Right forelimb (tissue), 1 donor: ENCODE measurements around the gene FBXW5.

ENCODE experiments used
- DNase-seq: peaks from one replicate; pipeline ENCODE4 v3.0.0-alpha.2; 2018

Gene FBXW5

GRCh38 chr9:136944519-136945332, at the start of gene FBXW5, which contains the start of gene C8G:
FBXW5 (minus strand) TSS chr9:136944738; CDS start chr9:136944083, 655 bp downstream.
C8G (plus strand) TSS chr9:136945243; CDS start chr9:136945321, 78 bp downstream.
- DNase-seq: peak; percentile 96

GRCh38 chr9:136992819-136993369, 48.4 kb upstream of the FBXW5 start:
- DNase-seq: no peak

- DNase-seq: peak; percentile 91
Measured at GRCh38 chr9:136991993-136992818, 47.7 kb upstream of the FBXW5 start, which contains the start of gene PAXX. PAXX (plus strand) TSS chr9:136992422; CDS start chr9:136992444, 22 bp downstream.

- no peak for DNase-seq
Measured at GRCh38 chr9:136990242-136990911, 45.8 kb upstream of the FBXW5 start.

- no peak for DNase-seq
Measured at GRCh38 chr9:136988872-136989271, 44.3 kb upstream of the FBXW5 start.

DNA sequence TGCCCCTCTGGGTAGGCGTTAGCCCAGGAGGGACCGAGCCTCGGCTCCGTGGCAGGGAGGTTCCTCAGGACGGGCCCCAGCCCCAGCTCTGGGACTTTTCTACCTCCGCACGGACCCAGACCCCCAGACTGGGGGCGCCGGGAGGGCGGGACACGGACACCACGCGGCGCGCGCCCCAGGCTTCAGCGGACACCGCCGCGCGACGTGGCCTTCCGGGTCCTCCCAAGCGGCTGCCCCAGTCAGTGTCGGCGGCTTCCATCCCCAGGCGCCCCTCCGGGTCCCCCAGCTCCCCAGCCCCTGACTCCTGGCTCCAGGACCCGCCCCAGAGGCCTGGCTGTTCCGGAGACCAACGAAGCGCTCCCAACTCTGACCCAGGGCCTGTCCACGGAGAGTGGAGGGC, 41.3 kb upstream of the FBXW5 start:
- no peak for DNase-seq

DNA sequence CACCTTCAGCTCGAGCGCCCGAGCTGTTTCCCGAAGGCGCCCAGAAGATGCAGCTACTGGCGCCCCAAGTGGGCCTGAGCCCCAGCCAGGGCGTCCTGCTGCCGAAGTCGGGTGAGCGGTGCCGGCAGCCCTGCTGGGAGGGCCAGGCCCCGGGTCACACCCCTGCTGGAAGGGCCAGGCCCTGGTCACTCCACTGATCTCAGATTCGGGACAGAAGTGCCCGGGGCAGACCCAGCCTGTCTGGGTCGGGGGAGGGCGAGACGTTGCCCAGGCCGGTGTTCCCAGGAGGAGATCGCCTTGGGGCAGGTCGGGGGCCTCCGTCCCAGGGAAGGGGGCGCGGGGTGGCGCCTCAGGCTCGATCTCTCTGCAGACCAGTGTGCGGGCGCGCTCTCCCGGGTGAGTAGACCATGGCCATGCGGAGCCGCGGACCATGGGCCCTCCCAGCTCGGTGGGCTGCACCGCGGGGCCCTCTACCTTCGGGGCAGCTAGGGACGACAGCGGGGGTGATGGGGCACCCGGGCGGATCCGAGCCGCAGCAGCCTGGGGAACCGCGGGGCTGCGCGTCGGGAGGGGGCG, 40.6 kb upstream of the FBXW5 start:
- no peak for DNase-seq

GRCh38 chr9:136984464-136985026, 40.0 kb upstream of the FBXW5 start:
- no peak for DNase-seq

DNA sequence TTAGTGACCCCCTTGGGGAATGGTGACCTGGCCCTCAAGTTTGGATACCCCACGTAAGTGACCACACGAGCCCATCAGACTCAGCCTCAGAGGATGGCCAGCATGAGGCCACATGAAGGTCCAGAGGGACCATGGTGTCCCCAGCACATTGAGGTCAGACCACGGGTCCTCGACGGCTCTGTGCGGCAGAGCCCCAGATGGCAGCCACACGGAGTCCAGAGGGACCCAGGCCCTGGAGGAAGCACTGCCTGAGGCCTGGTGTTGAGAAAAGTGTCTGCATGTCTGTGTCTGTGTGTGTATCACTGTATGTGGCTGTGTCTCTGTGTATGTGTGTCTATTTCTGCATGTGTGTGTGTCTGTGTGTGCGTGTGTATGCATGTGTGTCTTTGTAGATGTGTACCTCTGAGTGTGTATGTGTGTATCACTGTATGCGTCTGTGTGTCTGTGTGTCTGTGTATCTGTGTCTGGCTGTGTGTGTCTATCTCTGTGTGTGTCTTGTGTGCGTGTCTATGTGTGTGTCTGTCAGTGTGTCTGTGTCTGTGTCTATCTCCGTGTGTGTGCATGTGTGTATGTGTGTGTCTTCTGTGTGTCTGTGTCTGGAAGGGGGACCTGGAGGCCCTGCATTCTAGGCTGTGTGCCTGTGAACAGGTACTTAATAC, 39.2 kb upstream of the FBXW5 start:
- no peak for DNase-seq

DNA sequence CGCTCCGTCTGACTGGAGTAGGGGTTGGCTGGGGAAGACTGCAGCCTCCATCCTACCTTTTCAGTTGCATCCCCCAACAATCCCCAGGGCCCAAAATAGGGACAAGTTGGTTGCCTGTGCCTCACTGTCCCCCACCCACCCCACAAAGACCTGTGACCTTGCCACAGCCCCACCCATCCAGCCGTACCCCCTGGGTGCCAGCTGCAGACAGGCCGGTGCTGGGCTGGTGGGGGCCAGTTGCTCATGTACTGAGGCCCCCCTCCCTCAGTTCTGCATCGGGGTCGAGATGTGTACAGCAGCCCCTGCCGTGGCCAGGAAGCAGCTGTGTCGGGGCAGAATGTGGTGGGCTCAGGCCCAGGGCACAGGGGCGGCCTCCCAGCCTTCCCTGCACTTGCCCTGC, 38.6 kb upstream of the FBXW5 start:
- no peak for DNase-seq

- no peak for DNase-seq
Measured at GRCh38 chr9:136982232-136983051, 37.9 kb upstream of the FBXW5 start, which contains the start of gene LCNL1. LCNL1 (plus strand) TSS chr9:136982993; CDS start chr9:136983587, 594 bp downstream.

DNA sequence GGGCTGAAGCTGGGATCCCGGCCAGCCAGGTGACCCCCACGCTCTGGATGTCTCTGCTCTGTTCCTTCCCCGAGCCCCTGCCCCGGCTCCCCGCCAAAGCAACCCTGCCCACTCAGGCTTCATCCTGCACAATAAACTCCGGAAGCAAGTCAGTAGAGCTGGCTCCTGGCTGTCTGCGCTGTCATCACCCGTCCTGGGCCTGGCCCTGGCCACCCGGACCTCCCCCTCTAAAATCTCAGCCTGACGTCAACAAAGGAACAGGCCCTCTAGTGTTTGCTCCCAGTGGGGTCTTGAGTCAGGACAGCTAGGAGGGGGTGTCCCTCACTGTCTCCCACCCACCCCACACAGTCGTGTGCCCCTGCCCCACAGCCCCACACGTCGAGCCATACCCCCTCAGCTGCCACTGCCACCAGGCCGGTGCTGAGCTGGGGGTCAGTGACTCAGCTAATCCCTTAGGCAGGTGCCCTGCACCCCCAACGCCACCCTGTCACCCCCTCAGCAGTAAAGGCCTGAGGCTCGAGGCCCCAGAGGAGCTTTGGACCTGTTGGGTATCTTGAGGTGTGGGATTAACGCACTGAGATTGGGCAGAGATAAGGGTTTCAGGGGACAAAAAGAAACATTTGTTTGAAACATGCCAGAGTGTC, 37.2 kb upstream of the FBXW5 start:
- no peak for DNase-seq

DNA sequence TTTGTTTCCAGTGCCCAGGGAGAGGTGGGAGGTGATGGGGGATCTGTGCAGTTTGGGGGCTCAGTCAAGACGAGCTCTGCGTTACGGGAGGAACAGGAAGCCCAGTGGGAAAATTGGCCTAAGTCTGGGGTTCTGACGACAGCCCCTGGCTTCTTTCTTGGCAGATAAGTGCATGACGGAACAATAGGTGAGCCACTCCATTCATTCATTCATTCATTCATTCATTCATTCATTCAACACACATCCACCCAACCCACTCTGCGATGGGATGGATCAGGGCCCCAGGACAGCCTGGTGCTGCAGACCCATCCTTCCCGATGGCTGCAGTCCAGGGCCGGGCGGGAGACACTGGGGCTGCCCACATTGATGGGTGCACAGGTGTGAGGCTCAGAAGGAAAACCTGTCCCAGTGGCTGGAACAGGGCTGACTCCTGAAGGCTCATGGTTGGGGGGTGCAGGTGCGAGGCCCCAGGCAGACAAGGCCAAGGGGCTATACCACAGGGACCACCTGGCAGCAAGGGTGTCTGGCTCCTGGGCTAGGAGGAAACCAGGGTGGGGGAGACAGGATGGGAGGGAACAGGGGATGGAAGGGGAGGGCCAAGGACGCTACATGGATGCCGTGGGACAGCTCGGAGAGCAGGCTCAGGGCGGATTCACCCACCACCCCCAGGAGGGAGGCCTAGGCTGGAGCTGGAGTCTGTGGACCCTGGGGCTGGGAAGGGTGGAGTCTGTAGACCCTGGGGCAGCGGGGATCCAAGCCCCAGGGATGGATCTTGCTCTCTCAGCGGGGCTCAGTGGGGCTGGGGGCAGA, 36.3 kb upstream of the FBXW5 start:
- no peak for DNase-seq

GRCh38 chr9:136979769-136980587, 35.4 kb upstream of the FBXW5 start:
- no peak for DNase-seq

DNA sequence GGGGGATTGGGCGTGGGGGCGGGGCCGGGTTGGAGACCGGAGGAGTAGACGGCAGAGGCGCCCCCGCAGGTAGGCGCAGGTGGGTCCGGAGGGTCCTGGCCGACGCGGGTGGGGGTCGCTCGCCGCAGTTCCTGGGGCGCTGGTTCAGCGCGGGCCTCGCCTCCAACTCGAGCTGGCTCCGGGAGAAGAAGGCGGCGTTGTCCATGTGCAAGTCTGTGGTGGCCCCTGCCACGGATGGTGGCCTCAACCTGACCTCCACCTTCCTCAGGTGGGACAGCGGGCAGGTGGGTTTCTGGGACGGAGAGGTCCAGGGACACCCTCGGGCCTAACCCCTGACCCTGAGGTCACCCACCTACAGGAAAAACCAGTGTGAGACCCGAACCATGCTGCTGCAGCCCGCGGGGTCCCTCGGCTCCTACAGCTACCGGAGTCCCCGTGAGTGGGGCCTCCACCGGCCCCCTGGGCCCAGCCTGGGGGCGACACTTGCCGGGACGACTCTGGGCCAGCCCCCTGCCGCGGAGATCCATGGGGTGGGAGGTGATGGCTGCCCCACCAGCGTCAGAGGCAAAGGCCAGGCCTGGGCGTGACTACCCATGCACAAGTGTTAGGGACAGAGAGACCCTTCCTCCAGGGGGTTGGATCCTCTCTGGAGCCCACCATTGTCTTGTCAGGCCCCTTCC, 34.5 kb upstream of the FBXW5 start:
- DNase-seq: no peak

DNA sequence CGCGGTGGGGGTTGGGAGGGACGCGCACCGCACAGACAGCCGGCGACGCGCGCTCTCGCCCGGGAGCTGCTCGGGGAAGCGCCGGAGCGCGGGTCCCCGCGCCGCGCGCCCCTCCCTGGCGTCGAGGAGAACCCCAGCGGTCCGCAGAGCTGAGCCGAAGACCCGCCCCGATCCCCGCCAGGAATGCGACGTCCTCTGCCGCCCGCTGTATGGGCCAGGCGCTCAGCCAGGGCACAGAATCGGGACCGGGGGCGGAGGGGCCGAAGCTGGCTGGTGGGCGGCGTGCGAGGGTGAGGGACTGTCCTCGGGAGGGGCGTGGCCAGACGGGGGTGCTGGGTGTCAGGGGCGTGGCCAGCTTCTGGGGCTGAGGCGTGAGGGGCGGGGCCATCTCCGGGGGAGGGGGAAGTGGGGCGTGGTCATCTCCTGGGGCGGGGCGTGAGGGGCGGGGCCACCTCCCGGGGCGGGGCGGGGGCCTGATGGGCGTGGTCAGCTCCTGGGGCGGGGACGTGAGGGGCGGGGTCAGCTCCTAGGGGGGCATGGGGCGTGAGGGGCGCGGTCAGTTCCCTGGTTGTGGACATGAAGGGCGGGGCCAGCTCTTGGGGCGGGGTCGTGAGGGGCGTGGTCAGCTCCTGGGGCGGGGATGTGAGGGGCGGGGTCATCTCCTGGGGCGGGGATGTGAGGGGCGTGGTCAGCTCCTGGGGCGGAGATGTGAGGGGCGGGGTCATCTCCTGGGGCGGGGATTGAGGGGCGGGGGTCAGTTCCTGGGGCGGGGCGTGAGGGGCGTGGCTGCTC, 33.7 kb upstream of the FBXW5 start:
- DNase-seq: peak; percentile 74

- DNase-seq: no peak
Measured at GRCh38 chr9:136977649-136978072, 33.1 kb upstream of the FBXW5 start.
